ENCODE results near the gene BCAR3.

- TF ChIP-seq POLR2A (IDR thresholded peaks at IDR 0.05) (no peak), CTCF (IDR thresholded peaks at IDR 0.05) (no peak)
Measured at GRCh38 chr1:93636712-93637111, 44.9 kb downstream of the BCAR3 start.
